Stomach (tissue), 9 donors: ENCODE measurements around the gene HIP1. TPM values are rescaled to one million over a fixed set of nuclear protein-coding genes. Genes with fewer than 3 reads are reported as not detected.
"Not testable (repeated sequence)": the region's sequence is repeated elsewhere in the genome, so short reads cannot be mapped to it uniquely, and the experiment has no call there.

Source experiments
- DNase-seq, 2 donors: peaks; one replicate each; pipeline versions ENCODE4 v3.0.0 to v3.0.0-alpha.2; 2013 to 2019
- H3K27ac ChIP-seq, 5 donors: fragments of 200-600 bp in 4 of 5; sonication (generic) in 4 of 5; one replicate each; pipeline ENCODE4 v1.5.1; 2013 to 2019; ENCODE audit warnings: mild to moderate bottlenecking in 1 of 5, moderate library complexity in 1 of 5
- H3K27me3 ChIP-seq, 3 donors: fragments of 200-600 bp; sonication (generic); one replicate each; pipeline ENCODE4 v1.5.1; 2017 to 2019; ENCODE audit warnings: mixed run types in 1 of 3
- H3K36me3 ChIP-seq, 4 donors: fragments of 200-600 bp; sonication (generic); 1 replicate in 3 of 4; 2 replicates in 1 of 4; pipeline ENCODE4 v1.5.1; 2016 to 2019
- H3K4me1 ChIP-seq, 4 donors: fragments of 200-600 bp; sonication (generic); one replicate each; pipeline ENCODE4 v1.5.1; 2016 to 2019
- H3K4me3 ChIP-seq, 4 donors: fragments of 200-600 bp; sonication (generic) in 3 of 4; one replicate each; pipeline ENCODE4 v1.5.1; 2016 to 2019; ENCODE audit warnings: mild to moderate bottlenecking in 1 of 4
- H3K9me3 ChIP-seq, 4 donors: fragments of 200-600 bp; sonication (generic); one replicate each; pipeline ENCODE4 v1.5.1; 2016 to 2019
- CTCF ChIP-seq, 7 experiments: fragments of 450-650 bp in 4 of 7; fragments of 200-600 bp in 3 of 7; sonication (generic) in 3 of 7; IDR thresholded peaks; one replicate each; pipeline ENCODE4 v1.5.1; 2016 to 2019; ENCODE audit warnings: antibody characterized with exemption in 7 of 7, control low read depth in 2 of 7, mild to moderate bottlenecking in 1 of 7
- EP300 ChIP-seq: sonication (generic); formaldehyde crosslinking; IDR thresholded peaks from one replicate; pipeline ENCODE4 v1.6.1; 2017; ENCODE audit warnings: antibody characterized with exemption
- POLR2A ChIP-seq, 4 donors: fragments of 450-650 bp; IDR thresholded peaks; one replicate each; pipeline ENCODE4 v1.6.1; 2016; ENCODE audit warnings: antibody characterized with exemption in 4 of 4, control low read depth in 2 of 4, mild to moderate bottlenecking in 1 of 4, moderate library complexity in 1 of 4
- POLR2AphosphoS5 ChIP-seq, 3 donors: sonication (generic); formaldehyde crosslinking; IDR thresholded peaks; one replicate each; pipeline ENCODE4 v1.6.1; 2016; ENCODE audit warnings: antibody characterized with exemption in 3 of 3
- WGBS, 5 donors: extraction: QIAGEN DNeasy Blood & Tissue Kit in 3 of 5; methylation state at CpG; one replicate each; pipeline versions ENCODE4 v1.1.5 to v1.1.7; 2013 to 2018; 5-methylcytosine and 5-hydroxymethylcytosine counted together
- intact Hi-C: fragments of 100-400 bp; cut with DNase I; formaldehyde crosslinking; loops from one replicate; pipeline ENCODE4 v1.15.1; 2023; ENCODE audit warnings: low total_unique reads
- polyA plus RNA-seq, 3 donors: library from polyadenylated mRNA; stranded (reverse); fragments of 200-250 nt; gene quantifications; one replicate each; pipeline ENCODE4 v1.2.3, GENCODE V29; 2013
- total RNA-seq, 5 donors: library from RNA; depleted of rRNA; stranded (reverse); fragments of >200 nt; gene quantifications; one replicate each; pipeline versions ENCODE4 v1.1.0 to v1.2.3, GENCODE V29; 2014 to 2016
- donor health status: healthy with polysubstance abuse.
- donor health status: Bipolar disorder and iron deficiency.
- donor health status: healthy.

The HIP1 gene
- total and polyA plus RNA-seq, 8 donors: 2.8 to 15.8 (median 6.8) TPM

- WGBS, 5 donors: 63 to 77% (median 68%) methylated on average over 8 of the region's 8 CpGs
Measured at GRCh38 chr7:75534727-75535307, 203.9 kb downstream of the HIP1 start.

GRCh38 chr7:75533926-75534325 lies 204.8 kb downstream of the HIP1 start:
- Histone ChIP-seq H3K9me3 (no peaks in the 10 kb centered on the region), H3K4me1 (no peaks in the 10 kb centered on the region), H3K4me3 (no peak overlapping the region), H3K36me3 (peaks cover 5 to 31% (median 29%) of the 10 kb centered on the region in 4 donors), H3K27me3 (no peaks in the 10 kb centered on the region), H3K27ac (no peak overlapping the region)
- TF ChIP-seq POLR2A (IDR thresholded peaks at IDR 0.05): no peak
- no peak for TF ChIP-seq EP300
- TF ChIP-seq POLR2AphosphoS5 (IDR thresholded peaks at IDR 0.05): no peak
- TF ChIP-seq CTCF (IDR thresholded peaks at IDR 0.05): no peak
- 86 to 94% (median 91%) methylated on average over 6 of the region's 6 CpGs for WGBS, 5 donors
- intact Hi-C loops: no loop called here
- DNase-seq: no peak

More at GRCh38 chr7:75534727-75535307, 203.9 kb downstream of the HIP1 start:
- intact Hi-C loops: no loop called here
- Histone ChIP-seq H3K4me1 (no peaks in the 10 kb centered on the region), H3K9me3 (no peaks in the 10 kb centered on the region), H3K4me3 (no peak overlapping the region), H3K27me3 (no peaks in the 10 kb centered on the region), H3K27ac (no peak overlapping the region), H3K36me3 (peaks cover 8 to 40% (median 37%) of the 10 kb centered on the region in 4 donors)
- TF ChIP-seq POLR2A (IDR thresholded peaks at IDR 0.05) (no peak), CTCF (IDR thresholded peaks at IDR 0.05) (no peak), POLR2AphosphoS5 (IDR thresholded peaks at IDR 0.05) (no peak), EP300 (no peak)
- DNase-seq: no peak

- 92 to 98% (median 96%) methylated on average over 4 of the region's 4 CpGs for WGBS, 5 donors
- peaks cover 3 to 21% (median 18%) of the 10 kb centered on the region in 4 donors for H3K36me3 ChIP-seq
- H3K27ac ChIP-seq: no peak overlapping the region
- no peak overlapping the region for H3K4me3 ChIP-seq
- intact Hi-C loops: no loop called here
- no peak for TF ChIP-seq POLR2A (IDR thresholded peaks at IDR 0.05)
- TF ChIP-seq EP300: no peak
- TF ChIP-seq POLR2AphosphoS5 (IDR thresholded peaks at IDR 0.05): no peak
- no peak for TF ChIP-seq CTCF (IDR thresholded peaks at IDR 0.05)
- H3K9me3 ChIP-seq: no peaks in the 10 kb centered on the region
- no peaks in the 10 kb centered on the region for H3K27me3 ChIP-seq
- H3K4me1 ChIP-seq: peaks cover 0 to 7% (median 3%) of the 10 kb centered on the region in 4 donors
- no peak for DNase-seq
Measured at GRCh38 chr7:75532639-75533038, 206.1 kb downstream of the HIP1 start.

GRCh38 chr7:75531359-75531821 lies 207.4 kb downstream of the HIP1 start:
- Histone ChIP-seq H3K27ac (no peak overlapping the region), H3K4me3 (no peak overlapping the region), H3K4me1 (peaks cover 9 to 16% (median 12%) of the 10 kb centered on the region in 4 donors), H3K27me3 (no peaks in the 10 kb centered on the region), H3K9me3 (no peaks in the 10 kb centered on the region), H3K36me3 (peaks cover under 1 to 8% (median 6%) of the 10 kb centered on the region in 4 donors)
- intact Hi-C loops: no loop called here
- TF ChIP-seq CTCF (IDR thresholded peaks at IDR 0.05) (no peak), POLR2A (IDR thresholded peaks at IDR 0.05) (no peak), POLR2AphosphoS5 (IDR thresholded peaks at IDR 0.05) (no peak), EP300 (no peak)
- DNase-seq: no peak
- WGBS, 5 donors: 63 to 75% (median 66%) methylated on average over 6 of the region's 6 CpGs

GRCh38 chr7:75527224-75527722 lies 211.5 kb downstream of the HIP1 start:
- WGBS, 5 donors: 0 to 1% (median 0%) methylated on average over 19 to 37 of the region's 37 CpGs
- peak overlapping the region; percentile 70 to 97 (median 88) for H3K4me3 ChIP-seq
- DNase-seq: peak in 1 of 2 donors; percentile 27
- H3K4me1 ChIP-seq: peaks cover 10 to 26% (median 18%) of the 10 kb centered on the region in 4 donors
- peaks cover 24 to 36% (median 35%) of the 10 kb centered on the region in 4 donors for H3K36me3 ChIP-seq
- H3K27ac ChIP-seq: peak overlapping the region; percentile 85 to 94 (median 86)
- H3K9me3 ChIP-seq, intact Hi-C loops, H3K27me3 ChIP-seq: not testable (repeated sequence)

GRCh38 chr7:75521727-75522126 lies 217.0 kb downstream of the HIP1 start:
- H3K27ac ChIP-seq, H3K4me3 ChIP-seq, DNase-seq, intact Hi-C loops, H3K27me3 ChIP-seq, H3K9me3 ChIP-seq: not testable (repeated sequence)
- peaks cover 24 to 66% (median 60%) of the 10 kb centered on the region in 4 donors for H3K36me3 ChIP-seq
- H3K4me1 ChIP-seq: peaks cover 4 to 13% (median 8%) of the 10 kb centered on the region in 4 donors

- DNase-seq, H3K9me3 ChIP-seq, intact Hi-C loops, H3K27me3 ChIP-seq, H3K4me1 ChIP-seq, H3K4me3 ChIP-seq, H3K27ac ChIP-seq: not testable (repeated sequence)
- WGBS, 5 donors: 23 to 65% (median 38%) methylated on average over 2 of the region's 2 CpGs
- H3K36me3 ChIP-seq: peaks cover 13 to 61% (median 57%) of the 10 kb centered on the region in 4 donors
Measured at GRCh38 chr7:75518842-75519241, 219.9 kb downstream of the HIP1 start.
